ENCODE results near the gene BRCA1. TPM values are rescaled to one million over a fixed set of nuclear protein-coding genes. Genes with fewer than 3 reads are reported as not detected.
A peak's percentile ranks its signal among the peaks of the same experiment; 100 is the strongest.

BRCA1 gene
- total RNA-seq = 1 to 10 TPM; 3.1 to 6.7 (median 3.9) TPM
- long read RNA-seq, full-length matches to known transcripts = 1 of 3 reads
- long read RNA-seq, partial matches to known transcripts = 0 of 3 reads
- long read RNA-seq, other reads (novel, unspliced or antisense) = 2 of 3 reads

DNA sequence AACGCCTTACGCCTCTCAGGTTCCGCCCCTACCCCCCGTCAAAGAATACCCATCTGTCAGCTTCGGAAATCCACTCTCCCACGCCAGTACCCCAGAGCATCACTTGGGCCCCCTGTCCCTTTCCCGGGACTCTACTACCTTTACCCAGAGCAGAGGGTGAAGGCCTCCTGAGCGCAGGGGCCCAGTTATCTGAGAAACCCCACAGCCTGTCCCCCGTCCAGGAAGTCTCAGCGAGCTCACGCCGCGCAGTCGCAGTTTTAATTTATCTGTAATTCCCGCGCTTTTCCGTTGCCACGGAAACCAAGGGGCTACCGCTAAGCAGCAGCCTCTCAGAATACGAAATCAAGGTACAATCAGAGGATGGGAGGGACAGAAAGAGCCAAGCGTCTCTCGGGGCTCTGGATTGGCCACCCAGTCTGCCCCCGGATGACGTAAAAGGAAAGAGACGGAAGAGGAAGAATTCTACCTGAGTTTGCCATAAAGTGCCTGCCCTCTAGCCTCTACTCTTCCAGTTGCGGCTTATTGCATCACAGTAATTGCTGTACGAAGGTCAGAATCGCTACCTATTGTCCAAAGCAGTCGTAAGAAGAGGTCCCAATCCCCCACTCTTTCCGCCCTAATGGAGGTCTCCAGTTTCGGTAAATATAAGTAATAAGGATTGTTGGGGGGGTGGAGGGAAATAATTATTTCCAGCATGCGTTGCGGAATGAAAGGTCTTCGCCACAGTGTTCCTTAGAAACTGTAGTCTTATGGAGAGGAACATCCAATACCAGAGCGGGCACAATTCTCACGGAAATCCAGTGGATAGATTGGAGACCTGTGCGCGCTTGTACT is at the start of gene BRCA1:
BRCA1 (minus strand) TSS at position 232 of the 834 bp plus-strand sequence. CDS start 1,268 bp downstream, outside the sequence.
- peak; percentile 91 to 95 (median 94) for DNase-seq
- peak; percentile 98 to 99 (median 99) for ATAC-seq
- under 1% methylated on average over 35 of the region's 38 CpGs for WGBS (ENCODE audit: insufficient coverage, low coverage, low lambda C conversion rate, missing lambda C conversion rate)
- H3K27me3 ChIP-seq = no peaks in the 10 kb centered on the region
- intact Hi-C loops (cut with DNase I) = loop anchor here in 1 of 2 donors (10.0 kb wide), 1 partner anchor 131 kb away; the partner anchor contains the start of gene RPL27
- H3K36me3 ChIP-seq = peaks cover 0 to 4% (median 0%) of the 10 kb centered on the region in 4 donors
- peaks cover 0 to 21% (median 3%) of the 10 kb centered on the region in 4 donors for H3K4me1 ChIP-seq
- TF ChIP-seq, protein P1, sequence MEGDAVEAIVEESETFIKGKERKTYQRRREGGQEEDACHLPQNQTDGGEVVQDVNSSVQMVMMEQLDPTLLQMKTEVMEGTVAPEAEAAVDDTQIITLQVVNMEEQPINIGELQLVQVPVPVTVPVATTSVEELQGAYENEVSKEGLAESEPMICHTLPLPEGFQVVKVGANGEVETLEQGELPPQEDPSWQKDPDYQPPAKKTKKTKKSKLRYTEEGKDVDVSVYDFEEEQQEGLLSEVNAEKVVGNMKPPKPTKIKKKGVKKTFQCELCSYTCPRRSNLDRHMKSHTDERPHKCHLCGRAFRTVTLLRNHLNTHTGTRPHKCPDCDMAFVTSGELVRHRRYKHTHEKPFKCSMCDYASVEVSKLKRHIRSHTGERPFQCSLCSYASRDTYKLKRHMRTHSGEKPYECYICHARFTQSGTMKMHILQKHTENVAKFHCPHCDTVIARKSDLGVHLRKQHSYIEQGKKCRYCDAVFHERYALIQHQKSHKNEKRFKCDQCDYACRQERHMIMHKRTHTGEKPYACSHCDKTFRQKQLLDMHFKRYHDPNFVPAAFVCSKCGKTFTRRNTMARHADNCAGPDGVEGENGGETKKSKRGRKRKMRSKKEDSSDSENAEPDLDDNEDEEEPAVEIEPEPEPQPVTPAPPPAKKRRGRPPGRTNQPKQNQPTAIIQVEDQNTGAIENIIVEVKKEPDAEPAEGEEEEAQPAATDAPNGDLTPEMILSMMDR (IDR thresholded peaks at IDR 0.05) = no peak
- peak; percentile 70 for TF ChIP-seq POLR2A (IDR thresholded peaks at IDR 0.05)
- H3K9me3 ChIP-seq = no peaks in the 10 kb centered on the region
- H3K27ac ChIP-seq = peak within 1 kb of the TSS; percentile 63 to 82 (median 67)
- peak within 1 kb of the TSS; percentile 39 to 69 (median 52) for H3K4me3 ChIP-seq

DNA sequence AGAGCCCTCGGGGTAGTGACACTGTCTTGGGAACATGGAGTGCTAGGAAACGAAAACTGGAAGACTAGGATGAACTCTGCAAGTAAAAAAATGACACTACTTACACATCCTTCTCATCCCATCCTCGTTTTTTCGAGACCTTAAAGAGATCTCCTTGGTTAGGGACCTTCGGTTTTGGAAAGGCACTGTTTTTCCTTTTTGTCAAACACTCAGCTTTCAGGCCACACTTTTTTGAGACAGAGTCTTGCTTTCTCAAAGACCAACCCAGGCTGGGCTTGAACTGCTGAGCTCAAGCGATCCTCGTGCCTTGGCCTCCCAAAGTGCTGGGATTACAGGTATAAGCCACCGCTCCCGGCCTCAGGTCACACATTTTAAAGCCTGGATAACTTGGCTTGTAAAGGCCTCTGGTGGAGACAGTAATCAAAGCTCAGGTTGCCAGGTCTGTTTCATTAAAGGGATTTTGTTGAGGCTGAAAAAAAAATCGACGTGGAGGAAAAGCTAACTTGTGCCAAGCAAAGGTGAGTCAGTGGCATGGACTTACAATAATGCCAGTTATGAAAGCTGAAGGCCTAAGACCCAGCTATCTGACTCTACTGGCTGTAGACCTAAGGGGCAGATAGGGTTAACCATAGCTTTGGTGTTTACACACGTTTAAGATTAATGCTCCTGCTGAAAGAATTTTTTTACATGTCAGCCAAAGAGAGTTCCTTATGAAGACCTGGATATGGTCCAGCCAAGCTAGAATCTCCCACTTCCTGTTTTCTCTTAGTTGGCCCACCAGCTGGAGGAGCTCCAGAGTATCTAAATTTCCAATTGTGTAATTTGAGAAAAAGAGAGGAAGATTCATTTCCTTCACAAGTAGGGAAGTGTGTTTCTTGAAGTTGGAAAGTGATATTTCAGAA is 46.7 kb upstream of the BRCA1 start:
- TF ChIP-seq POLR2A (IDR thresholded peaks at IDR 0.05) = no peak
- TF ChIP-seq, protein P1 (IDR thresholded peaks at IDR 0.05) = peak; percentile 18 to 30 (median 24)
- Histone ChIP-seq H3K27ac (peak overlapping the region; percentile 93 to 98 (median 93)), H3K4me1 (peaks cover 0 to 52% (median 24%) of the 10 kb centered on the region in 4 donors), H3K4me3 (peak overlapping the region; percentile 76 to 85 (median 80)), H3K27me3 (no peaks in the 10 kb centered on the region), H3K36me3 (peaks cover 0 to under 1% (median 0%) of the 10 kb centered on the region in 4 donors), H3K9me3 (no peaks in the 10 kb centered on the region)
- intact Hi-C loops (cut with DNase I) = no loop called here
- ATAC-seq (peak in 1 of 4 donors; percentile 22), DNase-seq (no peak)
- WGBS (ENCODE audit: insufficient coverage, low coverage, low lambda C conversion rate, missing lambda C conversion rate) = under 1% methylated on average over 12 of the region's 12 CpGs

DNA sequence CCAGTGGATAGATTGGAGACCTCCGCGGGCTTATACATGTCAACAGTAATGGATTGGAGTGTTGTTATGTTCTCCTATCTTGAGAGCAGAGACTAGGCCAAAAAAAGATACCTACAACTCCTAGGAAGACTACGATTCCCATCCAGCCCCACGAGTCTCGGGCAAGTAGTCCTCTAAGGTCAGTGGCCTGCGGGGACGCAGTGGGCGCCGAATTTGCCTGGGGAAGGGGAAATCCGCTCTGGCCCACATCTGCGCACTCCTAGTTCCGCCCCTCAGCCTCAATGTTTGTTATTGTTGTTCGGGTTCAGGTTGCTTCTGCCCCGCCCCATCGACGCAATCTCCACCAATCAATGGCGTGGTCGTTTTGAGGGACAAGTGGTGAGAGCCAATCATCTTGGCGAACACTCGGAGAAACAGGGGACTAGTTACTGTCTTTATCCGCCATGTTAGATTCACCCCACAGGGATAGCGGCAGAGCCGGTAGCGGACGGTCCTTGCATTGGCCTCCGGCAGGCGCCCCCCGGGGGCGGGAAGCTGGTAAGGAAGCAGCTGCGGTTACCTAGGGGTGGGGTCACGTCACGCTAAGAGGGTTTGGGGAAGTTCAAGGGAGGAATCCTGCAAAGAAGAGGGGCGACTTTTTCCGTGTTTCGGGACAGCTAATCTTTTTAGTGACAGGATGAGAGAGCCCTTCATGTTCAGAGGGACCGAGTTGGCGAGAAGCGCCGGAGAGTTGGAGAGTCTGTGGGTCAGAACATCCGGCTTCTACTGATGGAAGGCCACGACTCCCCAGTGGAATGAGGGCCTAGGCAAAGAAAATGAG is 45.8 kb upstream of the BRCA1 start, which contains the start of gene NBR1:
NBR1 (plus strand) TSS at position 449 of the 820 bp plus-strand sequence. CDS start 4,586 bp downstream, outside the sequence.
- TF ChIP-seq, protein P1 (IDR thresholded peaks at IDR 0.05) = peak in 2 of 4 donors; percentile 15 to 23
- peak; percentile 84 for TF ChIP-seq POLR2A (IDR thresholded peaks at IDR 0.05)
- intact Hi-C loops (cut with DNase I) = no loop called here
- no peaks in the 10 kb centered on the region for H3K27me3 ChIP-seq
- peak within 1 kb of the TSS; percentile 76 to 85 (median 80) for H3K4me3 ChIP-seq
- peak within 1 kb of the TSS; percentile 93 to 98 (median 93) for H3K27ac ChIP-seq
- under 1% methylated on average over 26 of the region's 41 CpGs for WGBS (ENCODE audit: insufficient coverage, low coverage, low lambda C conversion rate, missing lambda C conversion rate)
- peak; percentile 90 to 97 (median 95) for DNase-seq
- no peaks in the 10 kb centered on the region for H3K36me3 ChIP-seq
- H3K4me1 ChIP-seq = peaks cover 0 to 44% (median 18%) of the 10 kb centered on the region in 4 donors
- ATAC-seq = peak; percentile 79 to 89 (median 82)
- H3K9me3 ChIP-seq = no peaks in the 10 kb centered on the region

Measured in right lobe of liver (tissue), 6 donors.